Endothelial cell of hepatic sinusoid (primary cell): ENCODE results near the gene PHOSPHO1.
"Not testable (repeated sequence)": the region's sequence is repeated elsewhere in the genome, so short reads cannot be mapped to it uniquely, and the experiment has no call there.

Experiments used
- in situ Hi-C: cut with HindIII; loops from 2 replicates; pipeline ENCODE4 v1.10.0; 2017; ENCODE audit warnings: low sequenced_read_pairs

Gene PHOSPHO1, protein sequence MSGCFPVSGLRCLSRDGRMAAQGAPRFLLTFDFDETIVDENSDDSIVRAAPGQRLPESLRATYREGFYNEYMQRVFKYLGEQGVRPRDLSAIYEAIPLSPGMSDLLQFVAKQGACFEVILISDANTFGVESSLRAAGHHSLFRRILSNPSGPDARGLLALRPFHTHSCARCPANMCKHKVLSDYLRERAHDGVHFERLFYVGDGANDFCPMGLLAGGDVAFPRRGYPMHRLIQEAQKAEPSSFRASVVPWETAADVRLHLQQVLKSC

DNA sequence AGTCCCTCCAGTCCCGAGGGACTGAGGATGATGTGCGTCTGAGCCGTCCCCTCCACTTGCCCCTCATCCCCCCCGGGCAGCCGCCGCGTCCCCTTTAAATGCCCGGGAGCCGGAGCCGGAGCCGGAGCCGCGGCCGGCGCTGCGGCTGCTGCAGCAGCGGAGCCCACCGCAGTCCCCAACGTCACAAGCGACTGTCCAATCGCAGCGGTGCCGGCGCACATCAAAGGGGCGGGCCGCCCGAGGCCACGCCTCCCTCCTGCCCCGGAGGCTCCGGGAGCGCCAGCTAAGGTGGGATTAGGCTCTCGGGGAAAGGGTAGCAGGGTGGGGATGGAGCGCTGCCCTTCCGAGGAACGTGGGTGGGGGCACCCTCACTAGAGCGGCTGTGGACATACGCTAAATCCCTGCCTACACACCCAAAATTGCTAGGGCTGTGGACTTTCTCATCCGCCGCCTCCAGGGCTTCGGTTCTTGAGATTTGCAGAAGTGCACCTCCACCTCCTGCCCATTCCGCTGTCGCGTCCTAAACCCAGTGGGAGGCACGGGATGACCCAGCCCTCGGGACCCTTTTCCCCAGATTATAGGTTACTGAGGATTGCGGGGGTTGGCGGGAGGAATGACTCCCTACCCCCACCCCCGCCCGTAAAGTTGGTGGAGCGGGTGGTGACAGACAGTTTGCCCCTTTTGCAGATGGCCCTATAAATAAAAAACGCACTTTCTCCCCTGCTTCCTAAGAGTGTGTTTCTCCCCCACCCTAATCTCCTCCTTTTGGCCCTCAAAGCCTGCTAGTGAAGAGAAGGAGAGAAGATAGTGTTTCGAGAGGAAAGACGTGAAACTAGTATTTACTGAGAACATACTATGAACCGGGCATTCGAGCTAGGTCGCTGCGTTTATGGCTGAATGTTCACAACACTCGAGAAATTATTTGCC is at the start of gene PHOSPHO1:
Gene PHOSPHO1, minus strand, starts transcription at position 152 of the 927 bp plus-strand sequence. CDS start 4,096 bp downstream, outside the sequence.
- in situ Hi-C loops = no loop called here

DNA sequence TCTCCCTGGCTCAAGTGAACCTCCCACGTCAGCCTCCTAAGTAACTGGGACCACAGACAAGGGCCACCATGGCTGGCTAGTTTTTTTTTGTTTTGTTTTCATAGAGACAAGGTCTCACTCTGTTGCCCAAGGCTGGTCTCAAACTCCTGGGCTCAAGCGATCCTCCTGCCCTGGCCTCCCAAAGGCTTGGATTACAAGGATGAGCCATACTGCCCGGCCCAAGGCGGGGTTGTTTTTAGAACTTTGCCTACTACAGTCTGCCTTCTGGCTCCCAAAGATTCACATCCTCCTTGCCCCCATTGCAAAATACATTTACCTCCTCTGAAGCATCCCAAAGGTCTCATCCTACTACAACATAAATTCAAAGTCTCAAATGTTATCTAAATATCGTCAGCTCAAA is 49.5 kb upstream of the PHOSPHO1 start:
- in situ Hi-C loops = loop anchor here (10.0 kb wide), 1 partner anchor 95 kb away; no protein-coding TSS in a partner anchor

DNA sequence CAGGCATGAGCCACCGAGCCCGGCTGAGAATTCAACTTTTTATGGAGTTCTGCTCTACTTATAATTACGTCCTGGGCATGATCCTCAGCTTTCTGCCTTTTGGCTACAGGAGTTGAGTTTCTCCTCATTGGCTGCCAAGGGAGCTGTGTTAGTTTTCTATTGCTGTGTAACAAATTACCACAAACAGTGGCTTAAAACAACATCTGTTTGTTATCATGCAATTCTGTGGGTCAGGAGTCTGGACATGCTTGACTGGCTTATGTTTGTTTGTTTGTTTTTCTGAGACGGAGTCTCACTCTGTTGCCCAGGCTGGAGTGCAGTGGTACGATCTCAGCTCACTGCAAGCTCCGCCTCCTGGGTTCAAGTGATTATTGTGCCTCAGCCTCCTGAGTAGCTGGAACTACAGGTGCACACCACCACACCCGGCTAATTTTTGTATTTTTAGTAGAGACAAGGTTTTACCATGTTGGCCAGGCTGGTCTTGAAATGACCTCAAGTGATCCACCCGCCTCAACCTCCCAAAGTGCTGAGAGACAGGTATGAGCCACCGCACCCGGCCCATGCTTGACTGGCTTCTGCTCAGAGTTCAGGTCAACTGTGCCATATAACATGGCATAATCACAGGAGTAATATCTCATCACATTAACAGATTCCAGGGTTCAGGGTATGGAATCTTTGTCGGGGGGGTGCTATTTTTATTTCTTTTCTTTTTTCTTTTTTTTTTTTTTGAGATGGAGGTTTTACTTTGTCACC is 48.9 kb upstream of the PHOSPHO1 start:
- in situ Hi-C loops = loop anchor here (10.0 kb wide), 1 partner anchor 95 kb away; no protein-coding TSS in a partner anchor

DNA sequence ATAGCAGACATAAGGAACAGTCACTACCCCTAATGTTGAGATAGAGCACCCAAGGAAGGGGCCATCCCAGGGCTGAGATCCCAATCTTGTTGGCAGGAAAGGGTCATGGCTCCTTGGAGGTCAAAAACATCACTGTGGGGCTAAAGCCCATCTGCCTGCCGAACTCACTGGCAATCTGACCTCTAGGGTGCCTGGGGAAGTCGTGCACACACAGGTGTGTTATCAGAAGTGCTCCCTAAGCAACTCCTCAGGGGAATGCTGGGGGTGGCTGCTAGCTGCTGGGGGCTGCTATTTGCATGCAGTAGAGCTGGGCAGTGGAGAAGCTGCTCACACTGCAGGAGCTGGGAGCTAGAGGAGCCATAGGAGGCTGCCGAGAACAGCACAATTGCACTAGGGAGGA is 47.5 kb upstream of the PHOSPHO1 start:
- in situ Hi-C loops = no loop called here

DNA sequence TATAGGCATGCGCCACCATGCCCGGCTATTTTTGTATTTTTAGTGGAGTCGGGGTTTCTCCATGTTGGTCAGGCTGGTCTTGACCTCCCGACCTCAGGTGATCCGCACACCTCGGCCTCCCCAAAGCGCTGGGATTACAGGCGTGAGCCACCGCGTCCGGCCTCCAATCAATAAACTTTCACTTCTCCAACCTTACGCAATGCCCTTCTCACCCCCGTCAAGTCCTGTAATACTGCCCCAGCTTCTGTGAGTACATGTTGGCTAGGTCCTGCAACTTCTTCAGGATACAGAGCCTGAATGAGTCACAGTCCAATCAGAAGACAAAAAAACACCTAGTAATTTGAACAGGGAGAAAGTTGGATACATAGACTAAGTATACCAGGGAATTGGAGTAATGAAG is 47.1 kb upstream of the PHOSPHO1 start:
- in situ Hi-C loops = no loop called here

DNA sequence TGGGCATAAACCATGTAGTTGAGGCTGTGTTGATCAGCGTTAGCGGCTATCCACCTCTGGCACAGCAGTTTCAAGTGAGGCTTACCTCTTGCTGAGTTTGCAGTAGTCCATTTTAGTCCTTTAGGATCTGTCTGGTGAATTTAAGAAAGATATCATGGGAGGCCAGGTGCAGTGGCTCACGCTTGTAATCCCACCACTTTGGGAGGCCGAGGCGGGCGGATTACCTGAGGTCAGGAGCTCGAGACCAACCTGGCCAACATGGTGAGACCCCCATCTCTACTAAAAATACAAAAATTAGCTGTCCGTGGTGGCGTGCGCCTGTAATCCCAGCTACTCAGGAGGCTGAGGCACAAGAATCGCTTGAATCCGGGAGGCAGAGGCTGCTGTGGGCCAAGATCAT is 45.4 kb upstream of the PHOSPHO1 start:
- in situ Hi-C loops = not testable (repeated sequence)

DNA sequence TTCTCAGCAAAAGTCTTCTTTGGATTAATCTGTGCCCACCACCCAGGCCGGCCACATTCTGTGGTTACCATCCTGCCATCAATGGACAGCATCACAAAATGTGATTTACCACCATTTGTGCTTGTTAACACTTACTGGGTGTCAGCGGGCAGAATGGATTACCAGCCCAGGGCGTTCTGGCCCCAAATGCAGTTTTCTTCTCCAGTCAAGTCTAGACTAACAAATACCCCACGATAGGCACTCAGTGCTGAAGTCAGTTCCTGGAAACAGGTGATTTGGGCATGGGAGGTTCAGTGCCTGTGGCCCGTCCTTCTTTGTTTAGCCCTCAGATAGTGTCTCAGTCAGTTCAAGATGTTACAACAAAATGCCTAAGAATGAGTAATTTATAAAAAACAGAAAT is 38.8 kb upstream of the PHOSPHO1 start:
- in situ Hi-C loops = no loop called here

DNA sequence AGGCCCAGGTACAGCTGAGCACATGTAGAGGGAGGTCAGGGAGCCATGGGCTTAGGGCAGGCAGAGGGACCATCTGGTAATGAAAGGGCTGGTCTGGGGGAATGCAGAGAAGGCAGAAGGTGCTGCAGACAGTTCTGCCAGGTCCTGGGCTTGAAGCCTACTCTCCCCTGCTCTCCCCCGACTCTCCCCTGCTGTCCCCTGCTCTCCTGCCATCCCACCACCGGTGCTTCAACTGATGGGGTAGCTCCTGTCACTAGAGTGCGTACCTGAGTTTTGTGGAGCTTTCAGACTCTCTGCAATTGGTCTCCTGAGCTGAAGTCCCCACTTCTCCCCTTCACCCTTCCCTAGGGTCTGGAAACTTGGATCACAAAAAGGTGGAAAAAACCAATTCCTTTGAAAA is 37.3 kb upstream of the PHOSPHO1 start:
- in situ Hi-C loops = no loop called here

DNA sequence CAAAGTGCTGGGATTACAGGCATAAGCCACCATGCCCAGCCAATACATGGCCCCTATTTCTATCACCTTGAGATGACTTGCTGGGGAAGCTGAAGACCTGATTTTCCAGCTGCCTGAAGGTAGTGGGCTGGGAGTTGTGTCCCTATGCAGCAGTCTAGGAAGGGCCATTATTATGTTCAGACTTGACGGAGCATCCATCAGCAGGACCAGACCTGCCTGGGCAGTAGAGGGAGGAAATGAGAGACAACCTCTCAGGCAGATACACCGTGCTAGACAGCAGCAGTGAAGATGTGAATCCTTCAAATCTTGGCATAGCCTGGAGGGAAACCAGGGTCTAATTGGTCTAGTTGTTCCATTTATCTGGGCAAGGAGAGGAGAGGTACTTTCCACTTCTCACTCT is 35.6 kb upstream of the PHOSPHO1 start:
- in situ Hi-C loops = no loop called here

DNA sequence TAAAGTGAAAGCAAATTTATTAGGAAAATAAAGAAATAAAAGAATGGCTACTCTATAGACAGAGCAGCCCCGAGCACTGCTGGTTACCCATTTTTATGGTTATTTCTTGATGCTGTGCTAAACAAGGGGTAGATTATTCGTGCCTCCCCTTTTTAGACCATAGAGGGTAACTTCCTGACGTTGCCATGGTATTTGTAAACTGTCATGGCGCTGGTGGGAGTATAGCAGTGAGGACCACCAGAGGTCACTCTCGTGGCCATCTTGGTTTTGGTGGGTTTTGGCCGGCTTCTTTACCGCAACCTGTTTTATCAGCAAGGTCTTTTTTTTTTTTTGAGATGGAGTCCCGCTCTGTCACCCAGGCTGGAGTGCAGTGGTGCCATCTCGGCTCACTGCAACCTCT is 31.0 kb upstream of the PHOSPHO1 start:
- in situ Hi-C loops = not testable (repeated sequence)

DNA sequence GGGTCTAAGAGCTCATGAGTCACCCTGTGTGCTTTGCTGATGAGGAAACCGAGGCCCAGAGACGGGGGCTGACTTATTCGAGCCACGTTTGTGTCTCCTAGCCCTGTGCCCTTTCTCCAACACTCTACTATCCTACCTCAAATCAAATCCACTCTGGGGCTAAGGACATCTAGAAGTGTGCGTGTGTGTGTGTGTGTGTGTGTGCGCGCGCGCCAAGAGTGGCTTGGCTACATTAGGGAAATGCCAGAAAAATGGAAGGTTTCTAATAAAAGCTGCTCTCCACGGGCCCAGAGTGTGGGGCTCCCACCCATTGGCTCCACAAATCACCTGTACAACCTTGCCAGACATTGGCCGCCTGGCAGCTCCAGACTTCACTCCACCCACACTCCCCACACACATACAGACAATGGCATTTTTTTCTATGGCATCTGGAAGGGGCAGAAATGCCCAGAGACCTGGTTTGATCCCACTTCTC is 30.3 kb upstream of the PHOSPHO1 start:
- in situ Hi-C loops = no loop called here

DNA sequence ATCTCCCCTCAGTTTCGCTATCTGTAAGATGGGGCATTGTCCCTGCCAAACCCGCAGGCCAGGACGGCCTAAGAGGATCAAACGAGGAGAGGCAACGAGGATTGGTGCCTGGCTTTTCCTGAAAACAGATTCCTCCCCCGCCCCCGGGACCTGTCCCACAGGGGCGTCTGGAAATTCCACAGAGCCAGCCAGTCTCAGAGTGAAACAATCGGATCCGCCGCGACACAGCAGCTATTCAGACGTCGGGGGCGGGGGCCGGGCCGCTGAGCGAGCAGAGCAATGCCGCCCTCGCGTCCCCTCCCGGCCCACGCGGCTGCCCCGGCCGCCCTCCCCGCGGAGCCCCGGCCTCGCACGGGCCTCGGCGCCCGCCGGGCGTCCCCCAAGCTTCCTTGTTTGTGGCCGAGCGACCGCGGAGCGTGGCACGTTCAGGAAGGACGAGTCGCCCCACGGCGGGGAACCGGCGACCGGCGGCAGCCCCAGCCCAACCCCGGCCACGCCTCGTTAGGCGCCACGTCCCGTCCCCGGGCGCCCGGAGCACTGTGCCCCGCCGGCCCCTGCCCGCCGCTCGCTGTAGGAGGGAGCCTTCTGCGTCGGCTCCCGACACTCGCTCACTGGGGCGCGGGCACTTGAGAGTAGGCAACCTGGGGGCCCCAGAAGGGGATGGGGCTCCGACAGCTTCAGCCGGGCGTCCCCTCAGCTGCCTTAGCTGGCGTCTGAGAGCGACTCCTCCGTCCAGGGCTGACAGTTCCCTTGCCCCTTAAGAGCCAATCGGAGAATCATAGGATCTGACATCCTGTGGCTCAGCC is 29.6 kb upstream of the PHOSPHO1 start:
- in situ Hi-C loops = no loop called here

DNA sequence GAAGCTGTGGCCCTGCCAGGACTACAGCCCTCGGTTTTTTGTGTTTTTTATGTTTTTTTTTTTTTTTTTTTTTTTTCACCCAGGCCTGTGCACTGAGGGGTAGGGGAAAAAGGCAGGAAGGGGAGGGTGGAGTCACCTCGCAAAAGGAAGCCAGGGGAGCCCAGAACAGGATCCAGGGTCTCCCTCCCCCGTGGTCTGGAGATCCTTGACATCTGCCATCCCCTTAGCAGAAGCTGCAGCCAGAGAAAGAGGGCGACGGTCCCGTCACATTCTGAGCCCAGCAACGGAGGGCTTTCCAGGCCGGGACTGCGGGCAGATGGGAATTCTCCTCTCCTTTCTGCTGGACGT is 29.1 kb upstream of the PHOSPHO1 start:
- in situ Hi-C loops = no loop called here

DNA sequence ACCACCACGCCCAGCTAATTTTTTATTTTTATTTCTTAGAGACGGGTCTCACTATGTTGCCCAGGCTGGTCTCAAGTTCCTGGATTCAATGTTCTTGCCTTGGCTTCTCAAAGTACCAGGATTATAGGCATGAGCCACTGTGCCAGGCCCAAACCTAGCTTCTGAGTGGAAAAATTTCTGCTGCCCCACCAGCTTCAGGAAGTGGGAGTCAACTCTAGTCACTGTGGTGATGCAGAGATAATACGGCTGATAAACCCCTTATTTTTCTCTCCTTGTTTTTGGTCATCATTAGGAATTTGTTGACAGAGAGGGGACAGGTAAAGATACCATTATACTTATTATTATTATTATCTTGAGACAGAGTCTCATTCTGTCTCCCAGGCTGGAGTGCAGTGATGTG is 27.8 kb upstream of the PHOSPHO1 start:
- in situ Hi-C loops = no loop called here

DNA sequence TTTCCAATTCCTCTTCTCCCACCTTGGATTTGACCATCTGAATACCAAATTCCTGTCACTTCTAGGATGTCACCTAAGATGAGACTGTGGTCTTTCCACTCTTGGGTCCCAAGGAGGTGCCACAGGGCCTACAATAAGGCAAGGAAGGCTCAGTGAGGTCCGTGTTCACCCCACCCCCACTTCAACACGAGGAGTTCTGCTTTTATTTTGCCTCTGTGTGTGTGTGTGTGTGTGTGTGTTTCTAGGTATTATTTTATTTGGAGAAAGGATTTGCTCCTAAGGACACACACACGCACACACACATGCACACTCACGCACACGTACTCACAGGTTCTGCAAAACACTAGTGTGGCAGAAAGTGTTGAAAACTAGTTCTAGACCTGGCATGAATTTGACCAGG is 24.5 kb upstream of the PHOSPHO1 start:
- in situ Hi-C loops = no loop called here

DNA sequence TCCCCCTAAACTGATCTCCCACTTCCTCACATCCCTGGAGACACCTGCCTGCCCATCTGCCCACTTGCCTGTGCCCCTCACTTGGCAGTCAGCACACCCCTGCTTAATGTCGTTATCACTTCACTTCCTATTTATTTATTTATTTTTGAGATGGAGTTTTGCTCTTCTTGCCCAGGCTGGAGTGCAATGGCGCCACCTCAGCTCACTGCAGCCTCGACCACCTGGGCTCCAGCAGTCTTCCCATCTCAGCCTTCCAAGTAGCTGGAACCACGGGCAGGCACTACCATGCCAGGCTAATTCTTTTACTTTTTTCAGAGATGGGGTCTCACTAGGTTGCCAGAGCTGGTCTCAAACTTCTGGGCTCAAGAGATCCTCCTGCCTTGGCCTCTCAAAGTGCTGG is 23.5 kb upstream of the PHOSPHO1 start:
- in situ Hi-C loops = no loop called here

DNA sequence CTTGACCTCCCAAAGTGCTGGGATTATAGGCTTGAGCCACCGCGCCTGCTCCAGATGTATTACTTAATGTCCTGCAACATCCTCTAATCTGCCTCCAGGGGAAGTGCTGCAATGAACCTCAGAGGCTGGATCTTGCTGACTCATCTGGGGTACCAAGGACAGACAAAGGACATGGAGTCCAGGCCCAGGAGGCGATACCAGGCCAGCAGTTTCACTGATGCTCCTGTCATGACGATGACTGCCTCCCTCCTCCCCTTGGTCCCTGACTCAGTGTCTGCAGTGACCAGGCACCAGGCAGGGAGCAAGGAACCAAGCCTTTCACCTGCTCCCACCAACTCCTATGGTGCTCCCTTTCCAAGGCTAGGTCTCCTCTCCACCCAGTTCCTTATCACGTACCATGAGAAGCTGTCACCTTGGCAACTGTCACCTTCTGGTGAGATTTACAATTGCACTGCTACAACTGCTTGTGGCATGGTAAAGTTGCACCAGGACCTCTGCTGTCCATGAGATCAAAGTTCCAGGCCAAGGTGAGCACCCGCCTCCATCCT is 21.6 kb upstream of the PHOSPHO1 start:
- in situ Hi-C loops = no loop called here

DNA sequence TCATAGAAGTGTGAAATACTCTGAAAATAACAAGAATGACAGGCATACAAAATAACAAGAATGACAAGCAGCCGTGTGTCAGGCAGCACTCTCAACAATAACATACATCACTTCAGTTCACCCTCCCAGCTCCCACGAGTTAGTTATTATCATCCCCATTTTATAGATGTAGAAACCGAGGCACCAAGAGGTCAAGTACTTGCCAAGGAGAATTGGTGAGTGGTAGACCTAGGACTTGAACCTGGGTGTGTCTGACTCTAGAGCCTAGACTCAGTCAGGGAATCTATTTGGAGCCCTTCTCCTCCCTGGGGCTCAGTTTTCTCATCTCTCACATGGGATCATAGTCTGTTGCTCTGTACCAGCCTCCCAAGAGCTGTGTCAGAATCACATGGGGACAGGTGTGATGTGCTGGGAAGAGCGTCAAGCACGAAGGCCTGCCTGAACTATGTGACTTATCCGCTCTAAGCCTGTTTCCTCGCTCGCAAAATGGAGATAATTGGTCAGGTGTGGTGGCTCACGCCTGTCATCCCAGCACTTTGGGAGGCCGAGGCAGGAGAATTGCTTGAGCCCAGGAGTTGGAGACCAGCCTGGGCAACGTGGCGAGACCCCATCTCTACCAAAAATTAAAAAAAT is 19.4 kb upstream of the PHOSPHO1 start:
- in situ Hi-C loops = no loop called here

DNA sequence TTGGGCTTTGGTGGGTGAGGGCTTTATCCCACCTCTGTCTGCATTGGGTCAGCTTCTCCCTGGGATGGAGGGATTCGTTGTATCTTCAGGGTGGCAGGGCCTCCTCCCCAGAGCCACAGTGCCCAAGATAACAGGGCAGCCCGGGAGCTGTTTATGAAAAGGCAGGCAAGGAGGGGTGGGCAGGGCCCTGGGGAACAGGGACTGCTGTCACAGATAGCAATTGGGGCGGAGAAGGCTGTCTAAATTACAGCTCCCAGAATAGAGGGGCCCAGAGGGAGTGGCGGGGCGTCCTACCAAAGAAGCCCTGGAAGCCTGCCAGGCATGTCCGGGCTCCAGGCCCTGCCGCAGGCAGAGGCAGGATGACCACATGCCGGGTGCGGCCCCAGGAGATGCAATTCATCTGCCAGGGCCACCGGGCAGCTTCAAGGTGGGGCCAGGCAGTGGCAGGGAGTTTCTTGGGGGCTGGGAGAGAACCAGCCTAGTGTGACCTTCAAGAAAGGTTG is 18.8 kb upstream of the PHOSPHO1 start:
- in situ Hi-C loops = no loop called here

DNA sequence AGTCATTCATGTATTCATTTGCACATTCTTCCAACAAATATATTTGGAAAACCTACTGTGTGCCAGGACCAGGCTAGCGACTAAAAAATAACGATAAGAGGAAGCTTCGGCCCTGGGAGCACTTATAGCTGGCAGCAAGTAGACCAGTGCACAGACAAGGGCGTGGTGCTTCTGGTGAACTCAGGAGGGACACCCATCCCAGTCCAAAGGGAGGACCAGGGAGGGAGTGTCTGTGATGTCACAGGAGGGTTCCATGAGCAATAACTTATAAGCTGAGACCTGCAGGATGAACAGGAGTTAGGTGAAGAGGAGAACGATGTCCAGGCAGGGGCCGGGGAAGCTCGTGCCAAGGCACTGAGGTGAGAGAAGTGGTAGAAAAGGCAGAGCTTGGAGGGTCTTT is 17.4 kb upstream of the PHOSPHO1 start:
- in situ Hi-C loops = no loop called here
